Stimulated activated CD4-positive, alpha-beta T cell treated with anti-CD3 and anti-CD28 coated beads, Interleukin-2, amount 100 ng/mL, for 48 hours (primary cell): ENCODE data around the gene PIGL.

ENCODE experiments used
- DNase-seq, 2 donors: peaks; one replicate each; pipeline ENCODE4 v3.0.0-alpha.2; 2020

The PIGL gene

GRCh38 chr17:16313139-16314090 is 96.4 kb downstream of the PIGL start:
- DNase-seq, result no peak

- DNase-seq, result no peak
These were observed 97.2 kb downstream of the PIGL start for GRCh38 chr17:16314189-16314588.

GRCh38 chr17:16314859-16315258 is 97.8 kb downstream of the PIGL start:
- no peak for DNase-seq

- DNase-seq, result no peak
These were observed 103.0 kb downstream of the PIGL start for GRCh38 chr17:16319969-16320368.

GRCh38 chr17:16322636-16323035 is 105.6 kb downstream of the PIGL start:
- DNase-seq, result no peak

GRCh38 chr17:16325964-16326363 is 109.0 kb downstream of the PIGL start:
- DNase-seq, result no peak

DNA sequence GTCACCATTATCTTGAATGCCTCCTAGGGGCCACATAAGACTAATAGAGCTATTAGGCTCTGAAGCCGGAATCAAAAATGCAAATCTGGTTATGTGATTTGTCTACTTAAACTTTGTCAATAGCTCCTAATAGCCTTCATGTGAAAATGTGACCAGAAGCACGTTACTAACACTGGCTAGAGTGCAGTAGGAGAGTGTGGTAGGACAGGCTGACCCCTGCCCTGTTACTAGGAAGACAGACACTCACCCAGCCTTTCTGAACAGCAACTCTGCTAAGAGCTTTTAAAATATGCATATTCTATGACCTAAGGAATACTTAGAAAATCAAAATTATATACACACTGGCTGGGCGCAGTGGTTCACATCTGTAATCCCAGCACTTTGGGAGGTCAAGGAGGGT is 110.0 kb downstream of the PIGL start:
- DNase-seq, result no peak

DNA sequence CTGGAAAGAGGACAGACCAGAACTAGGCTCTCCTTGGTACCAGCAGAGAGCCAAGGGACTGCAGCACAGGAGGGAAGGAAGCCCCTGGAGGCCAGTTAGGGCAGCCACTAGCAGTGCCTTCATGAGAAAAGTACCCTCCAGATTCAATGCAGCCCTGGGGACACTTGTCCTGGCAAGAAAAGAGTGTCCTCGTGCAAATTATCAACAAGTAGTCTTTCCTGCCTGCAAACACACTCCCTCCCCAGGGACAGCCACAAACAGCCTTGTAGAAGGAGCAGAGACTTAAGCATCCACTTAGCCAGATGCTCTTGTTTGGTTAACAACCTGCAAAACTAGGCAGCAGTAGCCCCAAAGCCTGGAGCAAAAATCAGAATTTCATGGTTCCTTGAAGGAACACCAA is 112.0 kb downstream of the PIGL start:
- no peak for DNase-seq

DNA sequence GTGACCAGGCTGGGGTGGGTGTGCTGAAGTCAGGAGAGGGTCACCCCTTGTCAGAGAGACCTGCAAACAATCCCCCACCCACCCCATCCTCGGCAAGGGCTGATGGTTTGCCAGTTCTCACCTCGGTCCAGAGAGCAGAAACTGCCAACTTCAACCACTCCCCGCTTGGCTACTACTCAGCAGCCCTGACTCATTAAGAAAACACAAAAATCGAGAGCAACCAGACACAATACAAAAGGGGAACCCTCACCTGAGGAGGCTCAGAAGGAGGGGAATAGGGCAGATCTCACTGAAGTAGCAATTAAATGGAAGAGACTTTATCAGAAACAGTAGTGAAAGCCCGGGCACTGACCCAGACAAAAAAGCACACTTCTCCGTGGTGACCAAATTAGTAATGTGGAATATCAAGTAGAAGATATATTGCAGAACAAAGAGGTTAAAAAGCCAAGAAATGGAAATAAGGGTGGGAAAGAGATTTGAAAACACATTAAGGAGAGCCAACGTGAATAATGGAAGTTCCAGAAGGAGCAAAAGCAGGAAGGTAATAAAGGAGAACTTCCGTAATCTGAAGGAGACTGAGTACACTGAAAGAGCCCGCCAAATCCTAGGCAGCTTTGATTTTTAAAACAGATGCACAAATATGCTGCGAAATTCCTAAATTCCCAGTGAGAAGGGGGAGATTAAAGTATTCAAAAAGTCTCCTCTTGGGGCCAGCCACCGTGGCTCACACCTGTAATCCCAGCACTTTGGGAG is 112.7 kb downstream of the PIGL start:
- no peak for DNase-seq

- DNase-seq, result no peak
These were observed 121.4 kb downstream of the PIGL start for GRCh38 chr17:16338391-16338790.

DNA sequence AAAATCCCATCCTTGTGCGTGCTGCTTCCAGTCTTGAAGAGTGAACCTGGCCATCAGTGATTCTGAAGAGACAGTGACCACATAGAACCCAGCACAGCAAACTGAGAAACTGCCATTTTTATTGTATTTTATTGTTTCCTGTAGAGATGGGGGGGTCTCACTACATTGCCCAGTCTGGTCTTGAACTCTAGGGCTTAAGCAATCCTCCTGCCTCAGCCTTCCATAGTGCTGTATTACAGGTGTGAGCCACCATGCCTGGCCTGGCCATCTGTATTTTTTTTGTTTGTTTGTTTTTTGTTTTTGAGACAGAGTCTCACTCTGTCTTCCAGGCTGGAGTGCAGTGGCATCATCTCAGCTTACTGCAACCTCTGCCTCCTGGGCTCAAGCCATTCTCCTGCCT is 122.4 kb downstream of the PIGL start:
- no peak for DNase-seq

- no peak for DNase-seq
These were observed 122.9 kb downstream of the PIGL start for GRCh38 chr17:16339959-16340358.

GRCh38 chr17:16342979-16343378 is 126.0 kb downstream of the PIGL start:
- DNase-seq, result no peak

DNA sequence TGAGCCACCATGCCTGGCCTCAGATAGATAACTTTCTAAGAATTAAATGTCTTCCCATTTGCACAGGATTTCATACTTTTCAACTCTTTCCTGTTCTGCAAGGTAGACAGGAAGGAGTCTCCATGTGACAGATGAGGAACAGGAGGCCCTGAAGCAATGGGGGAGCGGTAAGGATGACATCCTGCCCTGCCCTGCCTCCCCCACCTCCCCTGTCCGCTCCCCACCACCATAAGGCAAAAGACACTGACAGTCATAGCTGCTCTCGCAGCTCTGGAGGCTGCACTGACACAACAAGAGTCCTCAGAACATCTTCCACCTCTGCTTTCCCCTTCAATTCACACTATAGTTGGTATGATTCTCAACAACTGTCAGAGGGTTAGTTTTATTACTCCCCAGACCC is 126.6 kb downstream of the PIGL start:
- DNase-seq, result no peak

DNA sequence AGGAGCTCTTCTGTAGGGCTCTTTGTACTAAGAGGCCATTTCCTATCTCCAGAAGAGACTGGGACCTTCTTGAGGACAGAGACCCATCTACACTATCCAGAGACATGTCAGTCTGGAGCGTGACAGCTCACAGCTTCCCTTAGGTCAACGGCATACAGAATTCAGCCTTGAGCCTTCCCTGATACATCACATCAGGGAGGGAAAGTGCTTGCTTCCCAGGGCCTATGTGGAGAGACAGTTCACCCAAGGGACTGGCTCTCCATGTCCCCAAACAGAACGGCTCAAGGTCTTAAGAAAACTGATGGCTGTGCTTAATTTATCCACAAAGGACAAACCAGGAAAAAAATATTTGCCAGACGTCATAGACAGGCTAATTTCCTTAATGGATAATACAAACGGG is 128.6 kb downstream of the PIGL start:
- DNase-seq, result no peak

DNA sequence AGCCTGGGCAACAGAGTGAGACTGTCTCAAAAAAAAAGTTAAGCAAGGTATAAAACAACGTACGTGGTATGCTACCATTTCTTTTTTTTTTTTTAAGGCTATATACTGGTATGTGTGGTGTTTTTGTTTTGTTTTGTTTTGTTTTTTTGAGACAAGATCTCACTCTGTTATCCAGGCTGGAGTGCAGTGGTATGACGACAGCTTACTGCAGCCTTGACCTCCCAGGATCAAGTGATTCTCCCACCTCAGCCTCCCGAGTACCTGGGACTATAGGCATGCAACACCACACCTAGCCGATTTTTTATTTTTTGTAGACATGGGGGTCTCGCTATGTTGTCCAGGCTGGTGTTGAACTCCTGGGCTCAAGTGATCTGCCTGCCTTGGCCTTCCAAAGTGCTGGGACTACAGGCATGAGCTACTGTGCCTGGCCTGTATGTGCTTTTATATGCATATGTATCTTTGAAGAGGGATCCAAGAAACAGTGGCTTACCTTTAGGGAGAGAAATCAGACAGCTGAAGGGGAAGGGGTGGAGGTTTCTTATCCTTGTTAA is 129.8 kb downstream of the PIGL start:
- DNase-seq, result no peak

- DNase-seq, result no peak
These were observed 131.6 kb downstream of the PIGL start for GRCh38 chr17:16348586-16348985.

GRCh38 chr17:16349431-16349830 is 132.4 kb downstream of the PIGL start:
- no peak for DNase-seq

GRCh38 chr17:16351831-16352230 is 134.8 kb downstream of the PIGL start:
- no peak for DNase-seq

GRCh38 chr17:16352303-16352666 is 135.3 kb downstream of the PIGL start:
- DNase-seq, result peak; percentile 28 to 40

DNA sequence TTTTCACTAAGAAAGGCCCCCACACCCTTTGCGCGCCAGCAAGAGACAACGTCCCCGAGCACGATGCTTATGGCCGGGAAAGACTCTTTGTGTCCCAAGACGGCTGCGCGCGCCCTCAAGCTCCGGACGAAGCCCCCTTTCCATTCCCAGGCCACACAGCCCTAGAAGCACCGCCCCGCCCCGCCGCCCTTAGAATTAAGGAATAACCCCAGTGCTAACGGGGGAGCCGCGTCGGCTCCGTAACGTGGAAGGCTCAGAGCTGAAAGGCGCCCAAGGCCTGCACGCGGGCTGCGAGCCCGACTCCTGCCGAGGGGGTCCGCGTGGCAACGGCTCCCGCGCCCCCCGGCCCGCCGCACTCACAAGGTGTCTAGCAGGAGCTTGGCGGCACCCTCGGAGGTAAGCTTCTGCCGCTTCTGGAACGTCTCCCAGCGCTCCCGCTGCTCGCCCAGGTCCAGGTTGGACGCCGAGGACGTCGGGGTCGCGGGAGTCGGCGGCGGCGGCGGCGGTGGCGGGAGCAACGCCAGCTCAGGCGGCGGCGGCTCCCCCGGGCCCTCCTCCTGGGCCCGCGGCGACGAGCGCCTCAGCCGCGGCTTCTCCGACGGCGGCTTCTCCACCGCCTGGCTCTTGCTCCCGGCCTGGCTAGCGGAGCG is 135.8 kb downstream of the PIGL start:
- peak; percentile 30 to 31 for DNase-seq

DNA sequence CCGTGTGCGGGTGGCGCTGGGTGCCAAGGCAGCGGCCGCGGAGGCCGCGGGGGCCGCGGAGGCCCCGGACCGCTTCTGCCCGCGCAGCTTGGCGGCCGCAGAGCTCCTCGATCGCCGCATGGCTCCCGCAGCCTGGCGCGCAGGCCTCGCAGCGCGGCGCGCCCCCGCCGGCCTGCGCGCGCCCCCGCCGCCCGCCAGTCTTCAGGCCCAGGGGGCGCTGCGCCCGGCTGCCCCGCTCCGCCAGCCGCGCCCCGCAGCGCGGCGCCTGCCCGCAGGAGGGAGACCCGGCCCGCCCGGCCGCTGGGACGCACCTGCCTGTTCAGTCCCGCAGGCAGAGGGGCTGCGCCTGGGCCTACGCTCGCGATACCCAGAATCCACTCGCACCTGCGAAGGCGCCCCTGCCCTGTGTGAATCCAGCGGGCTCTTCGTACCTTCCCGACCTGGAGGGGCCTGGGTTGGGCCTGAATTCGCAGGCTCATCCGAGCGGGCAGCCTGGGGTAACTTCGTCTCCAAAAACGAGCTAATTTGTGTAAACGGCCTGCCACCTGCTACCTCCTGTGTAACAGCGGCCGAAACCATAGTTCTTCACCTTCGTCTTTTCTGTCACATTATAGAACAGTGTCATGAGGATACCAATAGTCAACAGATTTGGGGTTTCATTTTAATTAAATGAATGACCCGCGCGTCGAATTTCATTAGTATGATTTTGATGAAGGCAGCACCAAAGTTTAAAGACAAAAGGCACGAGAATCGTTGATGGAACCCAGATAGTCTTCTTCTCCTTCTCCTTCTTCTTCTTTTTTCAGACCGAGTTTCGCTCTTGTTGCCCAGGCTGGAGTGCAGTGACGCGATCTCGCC is 136.5 kb downstream of the PIGL start, which contains the start of gene CENPV:
CENPV (minus strand) TSS at position 153 of the 858 bp plus-strand sequence; CDS start at position 120, 33 bp downstream.
- peak; percentile 49 to 65 for DNase-seq
